Peyer's patch (tissue), 4 donors: Measurements from ENCODE around the gene DMBX1.

Experiments used
- CTCF ChIP-seq, 6 experiments: fragments of 450-650 bp in 4 of 6; fragments of 200-600 bp in 2 of 6; sonication (generic) in 1 of 6; IDR thresholded peaks; one replicate each; pipeline ENCODE4 v1.5.1; 2017 to 2019; ENCODE audit warnings: antibody characterized with exemption in 6 of 6, mild to moderate bottlenecking in 3 of 6, moderate library complexity in 1 of 6
- POLR2A ChIP-seq, 2 donors: fragments of 450-650 bp; IDR thresholded peaks; one replicate each; pipeline ENCODE4 v1.5.1; 2017; ENCODE audit warnings: antibody characterized with exemption in 2 of 2, mild to moderate bottlenecking in 2 of 2, moderate library complexity in 2 of 2

GRCh38 chr1:46451948-46452930, 37.4 kb upstream of the DMBX1 start:
- TF ChIP-seq CTCF (IDR thresholded peaks at IDR 0.05) (no peak), POLR2A (IDR thresholded peaks at IDR 0.05) (no peak)
